Duodenal mucosa (tissue), 2 donors: Measurements from ENCODE around the gene FCF1.

Source experiments
- H3K27ac ChIP-seq: one replicate; pipeline ENCODE4 v1.7.0; 2013; ENCODE audit warnings: low read depth, low read length
- H3K27me3 ChIP-seq, 2 donors: one replicate each; pipeline ENCODE4 v1.7.0; 2013; ENCODE audit warnings: low read length in 2 of 2, control low read depth in 1 of 2; ENCODE audit not compliant: insufficient read depth in 2 of 2, control insufficient read depth in 1 of 2
- H3K36me3 ChIP-seq, 2 donors: one replicate each; pipeline ENCODE4 v1.7.0; 2013; ENCODE audit warnings: low read length in 2 of 2, control low read depth in 1 of 2; ENCODE audit not compliant: insufficient read depth in 2 of 2, control insufficient read depth in 1 of 2
- H3K4me1 ChIP-seq, 2 donors: one replicate each; pipeline ENCODE4 v1.7.0; 2013; ENCODE audit warnings: low read length in 2 of 2, control low read depth in 1 of 2; ENCODE audit not compliant: insufficient read depth in 2 of 2, control insufficient read depth in 1 of 2
- H3K4me3 ChIP-seq, 2 donors: one replicate each; pipeline ENCODE4 v1.7.0; 2013; ENCODE audit warnings: low read length in 2 of 2, low read depth in 1 of 2
- H3K9ac ChIP-seq, 2 donors: one replicate each; pipeline ENCODE4 v1.7.0; 2013; ENCODE audit warnings: low read length in 2 of 2, low read depth in 1 of 2
- H3K9me3 ChIP-seq, 2 donors: one replicate each; pipeline ENCODE4 v1.7.0; 2013; ENCODE audit warnings: low read length in 2 of 2, control low read depth in 1 of 2; ENCODE audit not compliant: control insufficient read depth in 1 of 2

Gene FCF1, protein sequence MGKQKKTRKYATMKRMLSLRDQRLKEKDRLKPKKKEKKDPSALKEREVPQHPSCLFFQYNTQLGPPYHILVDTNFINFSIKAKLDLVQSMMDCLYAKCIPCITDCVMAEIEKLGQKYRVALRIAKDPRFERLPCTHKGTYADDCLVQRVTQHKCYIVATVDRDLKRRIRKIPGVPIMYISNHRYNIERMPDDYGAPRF

DNA sequence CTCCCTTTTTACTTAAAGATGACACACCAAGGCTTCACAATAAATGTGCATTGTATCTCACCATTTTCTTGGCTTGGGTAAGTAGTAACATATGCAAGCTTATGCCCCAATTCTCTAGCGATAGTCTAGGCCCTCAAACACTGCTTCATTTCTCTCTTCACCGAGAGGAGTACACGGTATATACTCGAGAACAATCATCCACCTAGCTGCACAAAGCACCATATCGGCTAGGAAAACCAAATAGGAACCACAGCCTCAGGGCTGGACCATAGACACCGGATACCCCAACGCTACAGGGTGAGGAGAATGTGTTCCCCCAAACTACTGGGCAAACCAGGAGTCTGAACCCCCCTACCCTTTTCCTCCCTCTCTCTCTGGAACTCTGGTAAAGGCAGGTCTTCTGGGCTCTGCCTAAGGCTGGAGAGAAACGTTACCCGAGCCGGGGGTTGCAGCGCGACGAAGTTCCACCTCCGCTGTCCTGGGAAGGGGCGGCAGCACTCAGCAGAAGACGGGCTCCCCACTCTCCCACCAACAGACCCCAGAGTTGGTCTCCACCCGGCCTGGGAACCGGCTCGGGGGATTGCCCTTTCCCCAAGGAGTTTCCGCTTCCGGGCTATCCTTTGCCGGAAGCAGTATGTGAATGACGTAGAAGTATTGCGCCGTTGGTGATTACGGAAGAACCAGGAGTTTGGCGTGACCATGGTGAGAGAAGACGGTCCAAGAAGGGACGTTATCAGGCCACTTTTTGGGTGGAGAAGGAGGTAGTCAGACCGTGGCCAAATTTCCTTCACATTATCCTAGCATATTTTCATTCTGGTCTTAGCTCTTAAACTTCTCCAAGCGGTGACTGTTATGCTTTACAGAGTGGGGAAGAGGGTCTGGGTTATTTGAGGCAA lies at the start of gene FCF1, which contains the start of gene AREL1:
Gene FCF1, plus strand, starts transcription at position 646 of the 896 bp plus-strand sequence. Its CDS starts 54 bp downstream, at position 700.
Gene AREL1, minus strand, starts transcription at position 582 of the 896 bp plus-strand sequence. CDS start 27,465 bp downstream, outside the sequence.
- H3K36me3 ChIP-seq, result peaks cover 8 to 19% of the 10 kb centered on the region in 2 donors
- no peaks in the 10 kb centered on the region for H3K9me3 ChIP-seq
- H3K27me3 ChIP-seq, result no peaks in the 10 kb centered on the region
- H3K4me1 ChIP-seq, result peaks cover 17 to 20% of the 10 kb centered on the region in 2 donors
- peak within 1 kb of the TSS; percentile 93 to 99 for H3K4me3 ChIP-seq
- H3K27ac ChIP-seq, result peak within 1 kb of the TSS; percentile 45
- H3K9ac ChIP-seq, result peak within 1 kb of the TSS; percentile 89 to 90

DNA sequence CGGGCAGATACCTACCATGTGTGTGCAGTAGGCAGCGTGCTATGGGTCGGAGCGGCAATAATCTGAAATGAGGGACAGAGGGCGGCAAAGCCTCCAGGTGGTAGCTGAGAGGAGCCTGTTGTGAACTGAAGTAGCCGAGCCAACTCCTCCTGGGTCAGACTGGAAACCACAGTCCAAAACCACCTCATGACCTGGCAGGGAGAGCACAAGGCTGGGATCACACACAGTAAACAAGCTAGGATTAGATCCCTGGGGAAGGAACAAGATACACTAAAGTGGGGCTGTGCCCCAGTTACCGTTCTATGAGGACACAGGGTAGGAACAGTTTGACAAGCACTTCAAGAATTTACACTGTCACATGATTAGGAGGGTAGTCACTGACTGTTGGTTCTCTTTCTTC lies 49.1 kb upstream of the FCF1 start:
- H3K9ac ChIP-seq, result no peak overlapping the region
- H3K4me3 ChIP-seq, result no peak overlapping the region
- H3K27ac ChIP-seq, result no peak overlapping the region
- no peaks in the 10 kb centered on the region for H3K9me3 ChIP-seq
- H3K4me1 ChIP-seq, result no peaks in the 10 kb centered on the region
- no peaks in the 10 kb centered on the region for H3K27me3 ChIP-seq
- H3K36me3 ChIP-seq, result peaks cover 30 to 69% of the 10 kb centered on the region in 2 donors

DNA sequence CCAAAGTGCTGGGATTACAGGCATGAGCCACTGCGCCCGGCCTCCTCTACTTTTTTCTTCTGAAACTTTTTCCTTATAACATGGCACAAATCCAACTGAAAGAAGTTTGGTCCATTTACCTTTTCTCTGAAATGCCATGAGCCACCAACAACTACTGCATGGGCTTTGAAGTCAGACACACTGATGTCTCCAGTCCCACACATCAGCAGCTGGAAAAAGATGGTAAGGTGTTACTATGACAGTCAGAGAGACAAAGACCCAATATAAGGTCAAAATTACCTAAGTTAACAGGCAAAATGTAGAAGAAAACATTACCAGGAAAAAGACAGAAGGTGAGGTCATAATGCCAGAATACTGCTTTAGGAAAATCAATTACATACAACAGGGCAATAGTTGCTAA lies 48.2 kb upstream of the FCF1 start:
- no peak overlapping the region for H3K9ac ChIP-seq
- no peaks in the 10 kb centered on the region for H3K27me3 ChIP-seq
- no peaks in the 10 kb centered on the region for H3K9me3 ChIP-seq
- H3K27ac ChIP-seq, result no peak overlapping the region
- H3K4me1 ChIP-seq, result no peaks in the 10 kb centered on the region
- no peak overlapping the region for H3K4me3 ChIP-seq
- H3K36me3 ChIP-seq, result peaks cover 38 to 72% of the 10 kb centered on the region in 2 donors

GRCh38 chr14:74667758-74668157 lies 45.2 kb upstream of the FCF1 start:
- H3K4me3 ChIP-seq, result no peak overlapping the region
- peaks cover 45 to 78% of the 10 kb centered on the region in 2 donors for H3K36me3 ChIP-seq
- H3K4me1 ChIP-seq, result no peaks in the 10 kb centered on the region
- H3K9ac ChIP-seq, result no peak overlapping the region
- no peak overlapping the region for H3K27ac ChIP-seq
- no peaks in the 10 kb centered on the region for H3K27me3 ChIP-seq
- H3K9me3 ChIP-seq, result no peaks in the 10 kb centered on the region

DNA sequence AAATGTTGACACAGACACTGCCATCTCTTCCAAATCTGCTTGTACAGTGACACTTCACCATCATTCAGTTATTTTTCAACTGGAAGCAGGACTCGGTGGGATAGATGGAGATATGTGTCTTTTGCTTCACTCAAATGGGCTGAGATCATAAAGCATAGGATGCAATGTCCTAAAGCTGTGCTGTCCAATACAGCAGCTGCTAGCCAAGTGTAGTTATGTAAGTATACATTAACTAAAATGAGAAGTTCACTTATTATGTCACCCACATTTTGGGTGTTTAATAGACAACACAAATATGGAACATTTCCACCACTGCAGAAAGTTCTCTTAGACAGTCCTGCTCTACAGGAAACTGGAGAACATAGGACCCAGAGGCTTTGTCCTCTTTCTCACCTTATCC lies 43.7 kb upstream of the FCF1 start:
- H3K4me1 ChIP-seq, result no peaks in the 10 kb centered on the region
- no peak overlapping the region for H3K9ac ChIP-seq
- no peak overlapping the region for H3K27ac ChIP-seq
- no peak overlapping the region for H3K4me3 ChIP-seq
- peaks cover 44 to 76% of the 10 kb centered on the region in 2 donors for H3K36me3 ChIP-seq
- no peaks in the 10 kb centered on the region for H3K9me3 ChIP-seq
- H3K27me3 ChIP-seq, result no peaks in the 10 kb centered on the region

- Histone ChIP-seq H3K27me3 (no peaks in the 10 kb centered on the region), H3K27ac (no peak overlapping the region), H3K4me1 (no peaks in the 10 kb centered on the region), H3K9me3 (no peaks in the 10 kb centered on the region), H3K9ac (no peak overlapping the region), H3K4me3 (no peak overlapping the region), H3K36me3 (peaks cover 44 to 77% of the 10 kb centered on the region in 2 donors)
These were observed 43.1 kb upstream of the FCF1 start for GRCh38 chr14:74669846-74670245.

GRCh38 chr14:74670726-74671411 lies 42.1 kb upstream of the FCF1 start:
- H3K27me3 ChIP-seq, result no peaks in the 10 kb centered on the region
- no peaks in the 10 kb centered on the region for H3K4me1 ChIP-seq
- H3K4me3 ChIP-seq, result no peak overlapping the region
- peaks cover 49 to 79% of the 10 kb centered on the region in 2 donors for H3K36me3 ChIP-seq
- no peak overlapping the region for H3K9ac ChIP-seq
- no peaks in the 10 kb centered on the region for H3K9me3 ChIP-seq
- no peak overlapping the region for H3K27ac ChIP-seq

GRCh38 chr14:74671789-74672188 lies 41.2 kb upstream of the FCF1 start:
- Histone ChIP-seq H3K27ac (no peak overlapping the region), H3K9ac (no peak overlapping the region), H3K9me3 (no peaks in the 10 kb centered on the region), H3K27me3 (no peaks in the 10 kb centered on the region), H3K36me3 (peaks cover 52 to 85% of the 10 kb centered on the region in 2 donors), H3K4me3 (no peak overlapping the region), H3K4me1 (no peaks in the 10 kb centered on the region)

- peaks cover 45 to 67% of the 10 kb centered on the region in 2 donors for H3K36me3 ChIP-seq
- H3K4me3 ChIP-seq, result no peak overlapping the region
- H3K27ac ChIP-seq, result no peak overlapping the region
- no peak overlapping the region for H3K9ac ChIP-seq
- H3K9me3 ChIP-seq, result no peaks in the 10 kb centered on the region
- H3K27me3 ChIP-seq, result no peaks in the 10 kb centered on the region
- no peaks in the 10 kb centered on the region for H3K4me1 ChIP-seq
These were observed 39.2 kb upstream of the FCF1 start for GRCh38 chr14:74673768-74674167.

DNA sequence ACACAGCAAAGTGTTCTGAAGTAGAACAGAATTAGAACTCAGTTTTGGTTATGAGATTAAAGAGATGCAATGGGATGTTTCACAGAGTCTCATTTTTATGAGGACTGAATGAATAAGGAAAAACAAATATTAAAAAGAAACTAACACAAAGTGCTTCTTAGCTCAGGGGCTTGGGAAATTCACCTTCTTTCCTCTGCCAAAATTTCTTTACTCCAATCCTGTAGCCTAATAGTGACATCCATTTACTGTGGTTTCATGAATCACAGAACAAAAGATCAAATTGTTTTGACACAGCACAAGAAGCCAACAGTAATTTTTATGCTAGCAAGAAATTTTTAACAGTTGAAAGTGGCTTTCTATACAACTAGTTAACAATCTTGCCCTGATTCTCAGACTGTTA lies 37.7 kb upstream of the FCF1 start:
- Histone ChIP-seq H3K27ac (no peak overlapping the region), H3K9ac (no peak overlapping the region), H3K4me1 (no peaks in the 10 kb centered on the region), H3K9me3 (no peaks in the 10 kb centered on the region), H3K27me3 (no peaks in the 10 kb centered on the region), H3K4me3 (no peak overlapping the region), H3K36me3 (peaks cover 33 to 54% of the 10 kb centered on the region in 2 donors)
